DND-41 (cell line): ENCODE data around the gene CLPTM1L.

Experiments
- ATAC-seq: fragments of 200-7000 bp; cut with Tn5 transposase; 3 replicates; pipeline ENCODE4 v1.9.1; 2021; ENCODE audit warnings: low read depth; ENCODE audit not compliant: insufficient read depth
- DNase-seq: peaks from one replicate; pipeline ENCODE4 v3.0.0-alpha.2; 2020
- H2AFZ ChIP-seq: 2 replicates; pipeline ENCODE4 v1.6.0; 2012; ENCODE audit warnings: low read depth, low read length
- H3K27ac ChIP-seq: 2 replicates; pipeline ENCODE4 v1.5.1; 2012; ENCODE audit warnings: low read length, inconsistent platforms
- H3K27me3 ChIP-seq: fragments of 200-600 bp; sonication (generic); 2 replicates; pipeline ENCODE4 v1.6.0; 2012; ENCODE audit warnings: low read length, mild to moderate bottlenecking, inconsistent platforms; ENCODE audit not compliant: insufficient read depth, poor library complexity
- H3K36me3 ChIP-seq: 2 replicates; pipeline ENCODE4 v1.5.1; 2012; ENCODE audit warnings: low read length, inconsistent platforms; ENCODE audit not compliant: insufficient read depth
- H3K4me1 ChIP-seq: 2 replicates; pipeline ENCODE4 v1.5.1; 2012; ENCODE audit warnings: mild to moderate bottlenecking, low read length; ENCODE audit not compliant: insufficient read depth
- H3K4me2 ChIP-seq: 2 replicates; pipeline ENCODE4 v1.6.0; 2012; ENCODE audit warnings: mild to moderate bottlenecking, moderate library complexity, low read length, inconsistent platforms; ENCODE audit not compliant: insufficient read depth
- H3K4me3 ChIP-seq, 2 experiments: fragments of 200-600 bp in 1 of 2; shearing (Covaris generic) in 1 of 2; 2 replicates each; pipeline ENCODE4 v1.5.1; 2012 to 2016; ENCODE audit warnings: inconsistent platforms in 2 of 2, low read length in 2 of 2, mild to moderate bottlenecking in 2 of 2, low read depth in 1 of 2, moderate library complexity in 1 of 2
- H3K79me2 ChIP-seq: 2 replicates; pipeline ENCODE4 v1.6.0; 2012; ENCODE audit warnings: low read length, inconsistent platforms; ENCODE audit not compliant: insufficient read depth
- H3K9ac ChIP-seq: 2 replicates; pipeline ENCODE4 v1.6.0; 2012; ENCODE audit warnings: low read depth, mild to moderate bottlenecking, inconsistent platforms, low read length, moderate library complexity
- H3K9me3 ChIP-seq: 2 replicates; pipeline ENCODE4 v1.5.1; 2012; ENCODE audit warnings: low read length, moderate library complexity, mild to moderate bottlenecking, inconsistent platforms; ENCODE audit not compliant: insufficient read depth, severe bottlenecking
- H4K20me1 ChIP-seq: 2 replicates; pipeline ENCODE4 v1.6.0; 2012; ENCODE audit warnings: low read length; ENCODE audit not compliant: insufficient read depth
- CTCF ChIP-seq: IDR thresholded peaks from 2 replicates; pipeline ENCODE4 v1.5.1; 2012; ENCODE audit warnings: borderline replicate concordance, low read length, moderate library complexity, mild to moderate bottlenecking; ENCODE audit not compliant: poor library complexity, severe bottlenecking; ENCODE audit errors: extremely low read depth
- EZH2 ChIP-seq: IDR thresholded peaks from 3 replicates; pipeline ENCODE4 v1.6.1; 2012; ENCODE audit warnings: borderline replicate concordance, low read depth, mild to moderate bottlenecking, moderate library complexity, low read length, inconsistent platforms; ENCODE audit not compliant: severe bottlenecking

CLPTM1L gene

GRCh38 chr5:1319436-1320256 is 25.3 kb downstream of the CLPTM1L start:
- peak overlapping the region; percentile 61; the same call in 1 of the 2 replicates for H3K9ac ChIP-seq
- H3K27me3 ChIP-seq = no peaks in the 10 kb centered on the region
- H2AFZ ChIP-seq = no peak overlapping the region
- peak overlapping the region; percentile 96 for H3K27ac ChIP-seq
- H3K4me3 ChIP-seq = no peak overlapping the region
- ATAC-seq = no peak
- DNase-seq = no peak
- peaks cover 28% of the 10 kb centered on the region for H3K79me2 ChIP-seq
- H3K9me3 ChIP-seq = no peaks in the 10 kb centered on the region
- no peaks in the 10 kb centered on the region for H4K20me1 ChIP-seq
- H3K36me3 ChIP-seq = peaks cover 75% of the 10 kb centered on the region
- no peak overlapping the region for H3K4me2 ChIP-seq
- peaks cover 90% of the 10 kb centered on the region for H3K4me1 ChIP-seq
- TF ChIP-seq EZH2 = no peak
- no peak for TF ChIP-seq CTCF

- Histone ChIP-seq H3K79me2 (peaks cover 31% of the 10 kb centered on the region), H3K9ac (peak overlapping the region; percentile 61; the same call in 1 of the 2 replicates), H4K20me1 (no peaks in the 10 kb centered on the region), H2AFZ (no peak overlapping the region), H3K9me3 (no peaks in the 10 kb centered on the region), H3K27me3 (no peaks in the 10 kb centered on the region), H3K4me2 (no peak overlapping the region), H3K36me3 (peaks cover 66% of the 10 kb centered on the region), H3K4me3 (no peak overlapping the region), H3K27ac (peak overlapping the region; percentile 96), H3K4me1 (peaks cover 94% of the 10 kb centered on the region)
- TF ChIP-seq EZH2 (no peak), CTCF (no peak)
- ATAC-seq (no peak), DNase-seq (peak; percentile 42)
Measured at GRCh38 chr5:1318659-1319251, 26.1 kb downstream of the CLPTM1L start.

- Histone ChIP-seq H3K9me3 (no peaks in the 10 kb centered on the region), H3K4me2 (0 out of 2 replicates have a peak overlapping the region, but pooled peaks have one; percentile 7), H3K9ac (peak overlapping the region; percentile 61), H3K4me1 (peaks cover 94% of the 10 kb centered on the region), H2AFZ (no peak overlapping the region), H3K4me3 (no peak overlapping the region), H3K27ac (peak overlapping the region; percentile 96), H4K20me1 (no peaks in the 10 kb centered on the region), H3K36me3 (peaks cover 59% of the 10 kb centered on the region), H3K79me2 (peaks cover 27% of the 10 kb centered on the region), H3K27me3 (no peaks in the 10 kb centered on the region)
- DNase-seq (no peak), ATAC-seq (no peak)
- TF ChIP-seq EZH2 = no peak
- no peak for TF ChIP-seq CTCF
Measured at GRCh38 chr5:1317921-1318565, 26.9 kb downstream of the CLPTM1L start.
